Omental fat pad (tissue), 4 donors: Measurements from ENCODE around the gene LILRA6. TPM values are rescaled to one million over a fixed set of nuclear protein-coding genes. Genes with fewer than 3 reads are reported as not detected.
"Not testable (repeated sequence)": the region's sequence is repeated elsewhere in the genome, so short reads cannot be mapped to it uniquely, and the experiment has no call there.

Experiments
- ATAC-seq: fragments of 150-250 bp; one replicate; pipeline ENCODE4 v1.9.1; 2016; ENCODE audit warnings: mild to moderate bottlenecking, moderate library complexity; ENCODE audit not compliant: low FRiP score
- DNase-seq: peaks from one replicate; pipeline ENCODE4 v3.0.0-alpha.2; 2019; ENCODE audit warnings: low spot score
- total RNA-seq, 4 donors: library from RNA; depleted of rRNA; stranded (reverse); fragments of >200 nt; gene quantifications; one replicate each; pipeline ENCODE4 v1.1.0, GENCODE V29; 2016
- TF ChIP-seq, protein P1 (sequence below), 3 donors: fragments of 450-650 bp; IDR thresholded peaks; one replicate each; pipeline ENCODE4 v1.5.1; 2016 to 2017; ENCODE audit warnings: antibody characterized with exemption in 3 of 3, mild to moderate bottlenecking in 3 of 3, moderate library complexity in 2 of 3

Gene LILRA6
- total RNA-seq, 4 donors from 2014 or later: 2.1 to 13.6 (median 7.3) TPM

DNA sequence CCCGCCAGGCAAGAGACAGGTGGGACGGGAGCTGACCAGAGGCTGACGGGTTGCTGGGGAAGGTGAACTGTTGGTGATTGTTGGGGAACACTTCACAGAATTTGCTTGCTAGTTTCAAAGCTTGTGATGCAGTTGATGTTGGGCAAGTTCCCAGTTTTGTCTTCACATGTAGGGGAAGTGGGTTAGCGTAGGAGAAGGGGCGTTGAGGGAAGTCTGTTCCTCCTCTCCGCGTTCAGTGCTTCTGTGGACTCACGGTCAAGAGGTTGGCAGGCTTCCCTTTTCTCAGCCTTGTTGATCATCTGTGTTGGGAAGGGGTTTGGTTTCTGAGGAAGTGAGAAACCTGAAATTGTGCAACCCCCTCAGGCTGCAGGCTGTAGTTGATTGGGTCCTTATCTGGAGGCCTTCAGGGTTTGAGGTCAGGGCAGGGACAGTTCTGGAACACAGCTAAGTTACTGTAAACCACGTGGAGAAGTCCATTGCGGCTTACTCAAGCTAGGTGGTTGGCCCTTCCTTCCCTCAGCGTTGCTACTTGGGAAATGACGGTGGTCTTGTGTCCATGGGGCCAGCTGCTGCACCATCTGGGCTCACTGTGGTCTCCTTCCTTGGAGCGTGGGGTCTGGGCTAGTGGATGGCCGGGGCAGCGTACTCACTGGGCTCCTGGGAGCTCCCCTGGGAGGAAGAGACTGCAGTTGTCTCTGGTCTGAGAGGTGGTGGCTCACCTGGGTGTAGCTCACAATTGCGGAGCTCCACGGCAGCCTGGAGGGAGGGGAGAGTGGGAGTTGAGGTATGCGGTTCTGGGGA lies 34.4 kb downstream of the LILRA6 start:
- peak; percentile 38 for ATAC-seq
- peak; percentile 53 for DNase-seq
- TF ChIP-seq, protein P1, sequence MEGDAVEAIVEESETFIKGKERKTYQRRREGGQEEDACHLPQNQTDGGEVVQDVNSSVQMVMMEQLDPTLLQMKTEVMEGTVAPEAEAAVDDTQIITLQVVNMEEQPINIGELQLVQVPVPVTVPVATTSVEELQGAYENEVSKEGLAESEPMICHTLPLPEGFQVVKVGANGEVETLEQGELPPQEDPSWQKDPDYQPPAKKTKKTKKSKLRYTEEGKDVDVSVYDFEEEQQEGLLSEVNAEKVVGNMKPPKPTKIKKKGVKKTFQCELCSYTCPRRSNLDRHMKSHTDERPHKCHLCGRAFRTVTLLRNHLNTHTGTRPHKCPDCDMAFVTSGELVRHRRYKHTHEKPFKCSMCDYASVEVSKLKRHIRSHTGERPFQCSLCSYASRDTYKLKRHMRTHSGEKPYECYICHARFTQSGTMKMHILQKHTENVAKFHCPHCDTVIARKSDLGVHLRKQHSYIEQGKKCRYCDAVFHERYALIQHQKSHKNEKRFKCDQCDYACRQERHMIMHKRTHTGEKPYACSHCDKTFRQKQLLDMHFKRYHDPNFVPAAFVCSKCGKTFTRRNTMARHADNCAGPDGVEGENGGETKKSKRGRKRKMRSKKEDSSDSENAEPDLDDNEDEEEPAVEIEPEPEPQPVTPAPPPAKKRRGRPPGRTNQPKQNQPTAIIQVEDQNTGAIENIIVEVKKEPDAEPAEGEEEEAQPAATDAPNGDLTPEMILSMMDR (IDR thresholded peaks at IDR 0.05): no peak

DNA sequence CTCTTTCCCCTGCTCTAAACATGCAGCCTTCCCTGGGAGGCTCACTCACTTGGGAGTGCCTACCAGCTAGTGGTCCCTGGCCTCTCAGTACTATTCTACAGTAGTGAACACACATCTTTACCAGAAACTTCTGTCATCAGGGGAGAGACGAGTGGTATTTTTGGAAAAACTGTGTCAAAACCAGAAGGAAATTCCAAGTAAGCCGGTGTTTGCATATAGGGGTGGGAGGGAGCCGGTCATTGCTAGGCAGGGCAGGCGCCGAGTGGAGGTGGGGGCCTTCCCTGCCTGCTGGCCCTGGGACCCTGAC lies 35.0 kb downstream of the LILRA6 start:
- TF ChIP-seq, protein P1 (IDR thresholded peaks at IDR 0.05): no peak
- ATAC-seq (peak; percentile 3), DNase-seq (no peak)

DNA sequence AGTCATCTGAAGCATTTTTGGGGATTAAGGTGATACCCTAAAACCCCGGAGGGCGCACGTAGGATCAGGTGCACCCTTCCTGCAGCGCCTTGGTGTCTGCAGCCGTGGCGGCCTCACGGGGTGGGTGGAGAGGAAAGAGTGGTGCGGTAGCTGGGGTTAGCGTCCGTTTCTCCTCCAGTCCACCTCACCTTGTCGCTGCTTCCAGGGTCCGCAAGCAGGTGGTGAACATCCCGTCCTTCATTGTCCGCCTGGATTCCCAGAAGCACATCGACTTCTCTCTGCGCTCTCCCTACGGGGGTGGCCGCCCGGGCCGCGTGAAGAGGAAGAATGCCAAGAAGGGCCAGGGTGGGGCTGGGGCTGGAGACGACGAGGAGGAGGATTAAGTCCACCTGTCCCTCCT lies 35.4 kb downstream of the LILRA6 start:
- ATAC-seq, DNase-seq: not testable (repeated sequence)

DNA sequence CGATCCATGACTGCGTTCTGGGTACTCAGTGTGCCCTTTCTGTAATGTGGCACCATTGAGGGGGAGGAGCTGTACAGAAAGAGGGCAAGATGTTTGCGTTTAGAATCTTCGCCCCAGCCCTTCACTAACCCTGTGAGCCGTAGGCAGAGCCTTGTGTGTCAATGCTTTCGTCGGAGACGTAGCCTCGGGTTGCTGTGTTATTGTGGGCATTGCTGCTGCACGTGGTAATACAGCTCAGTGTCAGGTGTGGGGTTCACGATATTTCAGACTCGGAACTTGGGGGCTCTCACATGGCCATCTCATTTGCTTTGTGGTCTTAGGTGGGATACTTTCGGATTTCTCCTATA lies 35.8 kb downstream of the LILRA6 start:
- DNase-seq (no peak), ATAC-seq (no peak)
- TF ChIP-seq, protein P1 (IDR thresholded peaks at IDR 0.05): no peak

DNA sequence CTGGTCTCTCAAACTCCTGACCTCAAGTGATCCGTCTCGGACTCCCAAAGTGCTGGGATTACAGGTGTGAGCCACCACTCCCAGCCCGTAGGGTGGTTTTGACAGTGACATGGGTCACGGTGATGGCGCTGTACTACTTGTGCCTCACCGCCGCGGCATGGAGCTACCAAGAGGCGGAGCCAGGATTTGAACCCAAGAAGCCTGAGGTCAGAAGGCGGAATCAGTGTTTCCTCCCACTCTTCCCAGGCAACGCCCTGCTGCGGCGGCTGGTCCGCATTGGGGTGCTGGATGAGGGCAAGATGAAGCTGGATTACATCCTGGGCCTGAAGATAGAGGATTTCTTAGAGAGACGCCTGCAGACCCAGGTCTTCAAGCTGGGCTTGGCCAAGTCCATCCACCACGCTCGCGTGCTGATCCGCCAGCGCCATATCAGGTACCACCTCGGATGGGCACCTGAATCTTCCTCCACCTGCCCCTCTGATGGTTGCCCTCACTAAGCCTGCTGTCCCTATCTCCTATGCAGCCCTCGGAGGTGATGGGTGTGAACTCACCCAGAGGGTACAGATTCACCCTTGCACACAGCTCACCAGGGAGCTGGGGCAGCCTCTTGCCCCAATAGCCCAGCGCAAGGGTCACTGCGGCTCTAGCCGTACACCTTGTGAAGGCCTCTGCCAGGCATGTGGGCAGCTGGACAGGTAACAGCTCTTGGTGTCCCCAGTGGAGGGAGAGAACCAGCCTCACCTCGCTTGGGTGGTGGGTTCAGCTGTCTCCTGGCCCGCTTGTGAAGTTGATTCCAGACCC lies 36.4 kb downstream of the LILRA6 start:
- TF ChIP-seq, protein P1 (IDR thresholded peaks at IDR 0.05): no peak
- no peak for ATAC-seq
- DNase-seq: no peak

DNA sequence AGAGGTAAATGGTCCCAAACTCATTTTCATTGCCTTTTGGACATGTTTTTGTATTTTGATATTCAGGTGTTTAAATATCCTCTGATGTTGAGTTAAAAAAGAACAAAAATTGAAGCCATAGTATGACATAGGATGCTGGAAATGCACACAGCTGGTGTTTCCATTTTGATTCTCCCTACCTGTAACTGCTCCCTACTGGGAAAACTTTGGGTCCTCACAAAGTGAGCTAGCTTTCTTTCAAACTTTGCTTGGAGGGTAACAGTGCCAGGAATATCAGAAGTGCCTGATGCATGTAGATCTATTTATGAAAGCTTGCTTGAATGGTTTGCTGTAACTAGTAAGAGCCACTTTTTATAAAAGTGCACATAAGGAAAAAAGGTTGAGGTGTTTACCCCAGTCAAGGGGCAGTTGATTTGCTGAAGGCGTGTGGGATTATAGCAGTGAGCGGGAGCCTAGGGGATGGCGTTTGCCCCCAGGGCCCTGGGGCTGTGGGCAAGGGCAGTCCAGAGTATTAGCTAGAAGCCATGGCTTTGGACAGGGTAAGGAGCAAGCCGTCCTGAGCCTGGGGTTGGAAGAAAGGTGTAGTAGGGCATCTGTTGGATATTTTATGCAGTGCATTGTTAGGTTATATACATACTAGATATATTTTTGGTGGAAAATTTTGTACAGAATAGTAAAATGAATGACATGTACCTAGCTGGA lies 37.7 kb downstream of the LILRA6 start:
- DNase-seq (no peak), ATAC-seq (no peak)
- TF ChIP-seq, protein P1 (IDR thresholded peaks at IDR 0.05): no peak

DNA sequence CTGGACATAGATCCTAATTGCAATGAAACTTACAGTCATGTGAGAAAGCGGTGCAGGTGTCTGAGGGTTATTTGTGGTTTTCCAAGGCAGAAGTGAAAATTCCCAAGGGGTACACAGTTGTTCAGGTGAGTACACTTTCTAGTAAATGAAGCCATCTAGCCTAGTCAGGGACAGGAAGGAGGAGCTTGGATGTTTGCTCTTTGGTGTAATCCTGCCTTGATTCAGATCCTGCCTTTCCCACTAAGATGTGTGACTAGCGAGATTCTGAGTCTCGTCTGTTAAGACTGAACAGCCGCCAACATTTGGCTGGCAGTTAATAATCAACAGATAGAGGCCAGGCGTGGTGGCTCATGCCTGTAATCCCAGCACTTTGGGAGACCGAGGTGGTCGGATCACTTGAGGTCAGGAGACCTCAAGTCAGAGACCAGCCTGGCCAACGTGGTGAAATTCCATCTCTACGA lies 39.4 kb downstream of the LILRA6 start:
- ATAC-seq (no peak), DNase-seq (no peak)
- TF ChIP-seq, protein P1 (IDR thresholded peaks at IDR 0.05): no peak
